PC-9 (cell line): ENCODE measurements around the gene DOCK6. TPM values are rescaled to one million over a fixed set of nuclear protein-coding genes. Genes with fewer than 3 reads are reported as not detected.

Experiments
- BruUV-seq: library from RNA; stranded (reverse); fragments of 400-500 nt; replicated peaks from 2 replicates; lab custom pipeline; 2021; lab: Mats Ljungman, UMichigan
- CTCF ChIA-PET: fragments of 300-600 bp; sonication (Branson Sonifier 250); formaldehyde crosslinking; loops from one replicate; lab custom pipeline; 2022; ENCODE audit warnings: antibody characterized with exemption; lab: Charles Lee
- POLR2A ChIA-PET: fragments of 300-600 bp; sonication (Branson Sonifier 250); formaldehyde crosslinking; loops from one replicate; lab custom pipeline; 2022; ENCODE audit warnings: antibody characterized with exemption; ENCODE audit not compliant: unreplicated experiment; lab: Charles Lee
- DNase-seq, 2 experiments: peaks; one replicate each; pipeline versions ENCODE4 v3.0.0 to v3.0.0-alpha.2; 2015 to 2022; ENCODE audit warnings: mixed read lengths in 1 of 2
- H2AFZ ChIP-seq: fragments of 200-600 bp; sonication (generic); 2 replicates; pipeline ENCODE4 v1.8.1; 2017; ENCODE audit warnings: antibody characterized with exemption
- H3F3A ChIP-seq: fragments of 200-600 bp; sonication (generic); 2 replicates; pipeline ENCODE4 v1.8.1; 2017; ENCODE audit warnings: antibody characterized with exemption, mild to moderate bottlenecking, low read depth; ENCODE audit not compliant: insufficient read depth
- H3K27ac ChIP-seq: fragments of 200-600 bp; sonication (generic); 2 replicates; pipeline ENCODE4 v1.6.1; 2016; ENCODE audit warnings: mixed run types
- H3K27me3 ChIP-seq: fragments of 200-600 bp; sonication (generic); 2 replicates; pipeline ENCODE4 v1.6.1; 2016; ENCODE audit warnings: low read depth, mixed run types; ENCODE audit not compliant: insufficient read depth
- H3K36me3 ChIP-seq: fragments of 200-600 bp; sonication (generic); 2 replicates; pipeline ENCODE4 v1.6.1; 2016; ENCODE audit warnings: low read depth, mixed run types
- H3K4me1 ChIP-seq: fragments of 200-600 bp; sonication (generic); replicated peaks from 2 replicates; pipeline ENCODE4 v1.6.1; 2016; ENCODE audit warnings: mixed run types; ENCODE audit not compliant: insufficient read depth
- H3K4me2 ChIP-seq: fragments of 200-600 bp; sonication (generic); 2 replicates; pipeline ENCODE4 v1.6.1; 2017; ENCODE audit warnings: mixed run types
- H3K4me3 ChIP-seq: fragments of 200-600 bp; sonication (generic); 2 replicates; pipeline ENCODE4 v1.6.1; 2016; ENCODE audit warnings: mixed run types
- H3K79me2 ChIP-seq: fragments of 200-600 bp; sonication (generic); 2 replicates; pipeline ENCODE4 v1.6.1; 2017; ENCODE audit warnings: low read depth, mixed run types
- H3K9me2 ChIP-seq: fragments of 200-600 bp; sonication (generic); 2 replicates; pipeline ENCODE4 v1.8.1; 2017; ENCODE audit warnings: mild to moderate bottlenecking; ENCODE audit not compliant: insufficient read depth
- H3K9me3 ChIP-seq: fragments of 200-600 bp; sonication (generic); 2 replicates; pipeline ENCODE4 v1.8.1; 2016; ENCODE audit warnings: low read depth; ENCODE audit not compliant: insufficient read depth
- H4K20me1 ChIP-seq: fragments of 200-600 bp; sonication (generic); 2 replicates; pipeline ENCODE4 v1.8.1; 2017; ENCODE audit not compliant: insufficient read depth
- CTCF ChIP-seq: fragments of 200-600 bp; sonication (generic); conservative IDR thresholded peaks from 2 replicates; pipeline ENCODE4 v1.6.1; 2017; ENCODE audit warnings: mixed run types, antibody characterized with exemption, mild to moderate bottlenecking, moderate library complexity
- EZH2 ChIP-seq: fragments of 200-600 bp; sonication (generic); IDR thresholded peaks from 2 replicates; pipeline ENCODE4 v1.8.0; 2017; ENCODE audit warnings: antibody characterized with exemption, low read depth
- intact Hi-C: fragments of 100-400 bp; cut with micrococcal nuclease; formaldehyde crosslinking; loops from one replicate; pipeline ENCODE4 v1.10.0; 2022; ENCODE audit not compliant: unreplicated experiment
- total RNA-seq: library from RNA; stranded (reverse); gene quantifications from 2 replicates; pipeline ENCODE4 v1.2.3, GENCODE V29; 2021

Gene DOCK6
- total RNA-seq, 1 experiment from 2014 or later, result 32.5 TPM

GRCh38 chr19:11300811-11301120 is 38.4 kb upstream of the DOCK6 start:
- no peak for DNase-seq
- no peak overlapping the region for H3K4me2 ChIP-seq
- H3K27me3 ChIP-seq, result no peaks in the 10 kb centered on the region
- peaks cover 14% of the 10 kb centered on the region; the same call in 1 of the 2 replicates for H3F3A ChIP-seq
- ChIA-PET POLR2A (no interaction called here), CTCF (no interaction called here)
- no peak overlapping the region for H2AFZ ChIP-seq
- no peaks in the 10 kb centered on the region for H4K20me1 ChIP-seq
- H3K9me2 ChIP-seq, result no peaks in the 10 kb centered on the region
- no peak overlapping the region for H3K27ac ChIP-seq
- no peaks in the 10 kb centered on the region for H3K9me3 ChIP-seq
- TF ChIP-seq CTCF, result no peak
- TF ChIP-seq EZH2, result no peak
- H3K4me3 ChIP-seq, result no peak overlapping the region
- no TSS peak for BruUV-seq
- intact Hi-C loops, result no loop called here
- H3K4me1 ChIP-seq, result peaks cover 9% of the 10 kb centered on the region
- H3K79me2 ChIP-seq, result no peaks in the 10 kb centered on the region
- H3K36me3 ChIP-seq, result no peaks in the 10 kb centered on the region

- Histone ChIP-seq H3K4me3 (no peak overlapping the region), H3K79me2 (no peaks in the 10 kb centered on the region), H3K4me1 (peaks cover 15% of the 10 kb centered on the region), H3K4me2 (no peak overlapping the region), H3K36me3 (no peaks in the 10 kb centered on the region), H4K20me1 (no peaks in the 10 kb centered on the region), H2AFZ (no peak overlapping the region), H3K9me2 (no peaks in the 10 kb centered on the region), H3K27me3 (no peaks in the 10 kb centered on the region), H3K27ac (no peak overlapping the region), H3F3A (peaks cover 20% of the 10 kb centered on the region; the same call in 1 of the 2 replicates), H3K9me3 (no peaks in the 10 kb centered on the region)
- intact Hi-C loops, result no loop called here
- BruUV-seq, result no TSS peak
- ChIA-PET CTCF (interaction anchor here (0.6 kb wide), 2 partner anchors 79 to 466 kb away, joined by 3 to 4 read pairs; no protein-coding TSS in a partner anchor), POLR2A (no interaction called here)
- DNase-seq, result no peak
- TF ChIP-seq CTCF (no peak), EZH2 (no peak)
Measured at GRCh38 chr19:11299946-11300810, 37.9 kb upstream of the DOCK6 start.

GRCh38 chr19:11296264-11296663 is 33.9 kb upstream of the DOCK6 start:
- no peaks in the 10 kb centered on the region for H3K9me2 ChIP-seq
- ChIA-PET CTCF (interaction anchor here (0.7 kb wide), 1 partner anchor 54 kb away, joined by 3 read pairs; no protein-coding TSS in a partner anchor), POLR2A (interaction anchor here (0.6 kb wide), 1 partner anchor 43 kb away, joined by 5 read pairs; the partner anchor contains the start of gene RAB3D)
- H4K20me1 ChIP-seq, result no peaks in the 10 kb centered on the region
- H2AFZ ChIP-seq, result no peak overlapping the region
- no peaks in the 10 kb centered on the region for H3K36me3 ChIP-seq
- H3K27me3 ChIP-seq, result no peaks in the 10 kb centered on the region
- no peaks in the 10 kb centered on the region for H3K9me3 ChIP-seq
- intact Hi-C loops, result no loop called here
- BruUV-seq, result no TSS peak
- H3K4me3 ChIP-seq, result no peak overlapping the region
- H3F3A ChIP-seq, result peaks cover 20% of the 10 kb centered on the region
- H3K4me2 ChIP-seq, result no peak overlapping the region
- no peak for DNase-seq
- TF ChIP-seq CTCF, result no peak
- no peak for TF ChIP-seq EZH2
- peaks cover 30% of the 10 kb centered on the region for H3K4me1 ChIP-seq
- H3K27ac ChIP-seq, result no peak overlapping the region
- no peaks in the 10 kb centered on the region for H3K79me2 ChIP-seq
